Liver (tissue), 3 donors: ENCODE measurements around the gene ERC2.

Experiments used
- EGR1 ChIP-seq, 2 donors: IDR thresholded peaks; 2 replicates each; pipeline ENCODE4 v1.6.1; 2016 to 2018; ENCODE audit warnings: antibody characterized with exemption in 2 of 2, low read depth in 2 of 2
- JUND ChIP-seq, 2 donors: IDR thresholded peaks; 2 replicates each; pipeline ENCODE4 v1.6.1; 2016; ENCODE audit warnings: antibody characterized with exemption in 2 of 2
- MAX ChIP-seq: IDR thresholded peaks from 2 replicates; pipeline ENCODE4 v1.6.1; 2016; ENCODE audit warnings: antibody characterized with exemption
- RAD21 ChIP-seq, 2 donors: IDR thresholded peaks; 2 replicates each; pipeline ENCODE4 v1.6.1; 2016; ENCODE audit warnings: antibody characterized with exemption in 2 of 2, mild to moderate bottlenecking in 2 of 2
- SP1 ChIP-seq: IDR thresholded peaks from 2 replicates; pipeline ENCODE4 v1.6.1; 2018; ENCODE audit warnings: antibody characterized with exemption, mild to moderate bottlenecking
- TF ChIP-seq, protein P1 (sequence below): fragments of 150-350 bp; IDR thresholded peaks from 2 replicates; pipeline ENCODE4 v1.5.1; 2017; ENCODE audit warnings: improper control_type of control experiment, low read depth, low read length; ENCODE audit not compliant: missing input control
- TF ChIP-seq, protein P2 (sequence below): IDR thresholded peaks from 2 replicates; pipeline ENCODE4 v1.6.1; 2016; ENCODE audit warnings: antibody characterized with exemption
- TF ChIP-seq, protein P3 (sequence below): IDR thresholded peaks from 2 replicates; pipeline ENCODE4 v1.6.1; 2016; ENCODE audit warnings: antibody characterized with exemption, mild to moderate bottlenecking
- TF ChIP-seq, protein P4 (sequence below): IDR thresholded peaks from 2 replicates; pipeline ENCODE4 v1.6.1; 2016; ENCODE audit warnings: antibody characterized with exemption
- donor health status: healthy.
- donor health status: healthy.

- TF ChIP-seq, protein P1, sequence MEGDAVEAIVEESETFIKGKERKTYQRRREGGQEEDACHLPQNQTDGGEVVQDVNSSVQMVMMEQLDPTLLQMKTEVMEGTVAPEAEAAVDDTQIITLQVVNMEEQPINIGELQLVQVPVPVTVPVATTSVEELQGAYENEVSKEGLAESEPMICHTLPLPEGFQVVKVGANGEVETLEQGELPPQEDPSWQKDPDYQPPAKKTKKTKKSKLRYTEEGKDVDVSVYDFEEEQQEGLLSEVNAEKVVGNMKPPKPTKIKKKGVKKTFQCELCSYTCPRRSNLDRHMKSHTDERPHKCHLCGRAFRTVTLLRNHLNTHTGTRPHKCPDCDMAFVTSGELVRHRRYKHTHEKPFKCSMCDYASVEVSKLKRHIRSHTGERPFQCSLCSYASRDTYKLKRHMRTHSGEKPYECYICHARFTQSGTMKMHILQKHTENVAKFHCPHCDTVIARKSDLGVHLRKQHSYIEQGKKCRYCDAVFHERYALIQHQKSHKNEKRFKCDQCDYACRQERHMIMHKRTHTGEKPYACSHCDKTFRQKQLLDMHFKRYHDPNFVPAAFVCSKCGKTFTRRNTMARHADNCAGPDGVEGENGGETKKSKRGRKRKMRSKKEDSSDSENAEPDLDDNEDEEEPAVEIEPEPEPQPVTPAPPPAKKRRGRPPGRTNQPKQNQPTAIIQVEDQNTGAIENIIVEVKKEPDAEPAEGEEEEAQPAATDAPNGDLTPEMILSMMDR, result no peak
- TF ChIP-seq MAX (no peak), RAD21 (IDR thresholded peaks at IDR 0.05) (no peak), EGR1 (IDR thresholded peaks at IDR 0.05; ENCODE audit: low read depth in 2 of 2) (no peak), JUND (IDR thresholded peaks at IDR 0.05) (no peak), SP1 (no peak)
- TF ChIP-seq, protein P2, sequence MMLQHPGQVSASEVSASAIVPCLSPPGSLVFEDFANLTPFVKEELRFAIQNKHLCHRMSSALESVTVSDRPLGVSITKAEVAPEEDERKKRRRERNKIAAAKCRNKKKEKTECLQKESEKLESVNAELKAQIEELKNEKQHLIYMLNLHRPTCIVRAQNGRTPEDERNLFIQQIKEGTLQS, result no peak
- TF ChIP-seq, protein P3, sequence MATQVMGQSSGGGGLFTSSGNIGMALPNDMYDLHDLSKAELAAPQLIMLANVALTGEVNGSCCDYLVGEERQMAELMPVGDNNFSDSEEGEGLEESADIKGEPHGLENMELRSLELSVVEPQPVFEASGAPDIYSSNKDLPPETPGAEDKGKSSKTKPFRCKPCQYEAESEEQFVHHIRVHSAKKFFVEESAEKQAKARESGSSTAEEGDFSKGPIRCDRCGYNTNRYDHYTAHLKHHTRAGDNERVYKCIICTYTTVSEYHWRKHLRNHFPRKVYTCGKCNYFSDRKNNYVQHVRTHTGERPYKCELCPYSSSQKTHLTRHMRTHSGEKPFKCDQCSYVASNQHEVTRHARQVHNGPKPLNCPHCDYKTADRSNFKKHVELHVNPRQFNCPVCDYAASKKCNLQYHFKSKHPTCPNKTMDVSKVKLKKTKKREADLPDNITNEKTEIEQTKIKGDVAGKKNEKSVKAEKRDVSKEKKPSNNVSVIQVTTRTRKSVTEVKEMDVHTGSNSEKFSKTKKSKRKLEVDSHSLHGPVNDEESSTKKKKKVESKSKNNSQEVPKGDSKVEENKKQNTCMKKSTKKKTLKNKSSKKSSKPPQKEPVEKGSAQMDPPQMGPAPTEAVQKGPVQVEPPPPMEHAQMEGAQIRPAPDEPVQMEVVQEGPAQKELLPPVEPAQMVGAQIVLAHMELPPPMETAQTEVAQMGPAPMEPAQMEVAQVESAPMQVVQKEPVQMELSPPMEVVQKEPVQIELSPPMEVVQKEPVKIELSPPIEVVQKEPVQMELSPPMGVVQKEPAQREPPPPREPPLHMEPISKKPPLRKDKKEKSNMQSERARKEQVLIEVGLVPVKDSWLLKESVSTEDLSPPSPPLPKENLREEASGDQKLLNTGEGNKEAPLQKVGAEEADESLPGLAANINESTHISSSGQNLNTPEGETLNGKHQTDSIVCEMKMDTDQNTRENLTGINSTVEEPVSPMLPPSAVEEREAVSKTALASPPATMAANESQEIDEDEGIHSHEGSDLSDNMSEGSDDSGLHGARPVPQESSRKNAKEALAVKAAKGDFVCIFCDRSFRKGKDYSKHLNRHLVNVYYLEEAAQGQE, result no peak
- TF ChIP-seq, protein P4, sequence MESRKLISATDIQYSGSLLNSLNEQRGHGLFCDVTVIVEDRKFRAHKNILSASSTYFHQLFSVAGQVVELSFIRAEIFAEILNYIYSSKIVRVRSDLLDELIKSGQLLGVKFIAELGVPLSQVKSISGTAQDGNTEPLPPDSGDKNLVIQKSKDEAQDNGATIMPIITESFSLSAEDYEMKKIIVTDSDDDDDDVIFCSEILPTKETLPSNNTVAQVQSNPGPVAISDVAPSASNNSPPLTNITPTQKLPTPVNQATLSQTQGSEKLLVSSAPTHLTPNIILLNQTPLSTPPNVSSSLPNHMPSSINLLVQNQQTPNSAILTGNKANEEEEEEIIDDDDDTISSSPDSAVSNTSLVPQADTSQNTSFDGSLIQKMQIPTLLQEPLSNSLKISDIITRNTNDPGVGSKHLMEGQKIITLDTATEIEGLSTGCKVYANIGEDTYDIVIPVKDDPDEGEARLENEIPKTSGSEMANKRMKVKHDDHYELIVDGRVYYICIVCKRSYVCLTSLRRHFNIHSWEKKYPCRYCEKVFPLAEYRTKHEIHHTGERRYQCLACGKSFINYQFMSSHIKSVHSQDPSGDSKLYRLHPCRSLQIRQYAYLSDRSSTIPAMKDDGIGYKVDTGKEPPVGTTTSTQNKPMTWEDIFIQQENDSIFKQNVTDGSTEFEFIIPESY, result no peak
Observed at GRCh38 chr3:55687526-55687925, 780.7 kb downstream of the ERC2 start.
